Body of pancreas (tissue), 4 donors: ENCODE measurements around the gene TM2D3. TPM values are rescaled to one million over a fixed set of nuclear protein-coding genes. Genes with fewer than 3 reads are reported as not detected.

Source experiments
- ATAC-seq: fragments of 150-250 bp; one replicate; pipeline ENCODE4 v1.9.1; 2016
- DNase-seq, 4 donors: peaks; one replicate each; pipeline ENCODE4 v3.0.0-alpha.2; 2019
- H3K27ac ChIP-seq, 4 donors: fragments of 200-600 bp; sonication (generic); 1 replicate in 3 of 4; 2 replicates in 1 of 4; pipeline versions ENCODE4 v1.5.1 to v1.6.1; 2016 to 2019; ENCODE audit warnings: mild to moderate bottlenecking in 1 of 4, mixed read lengths in 1 of 4, moderate library complexity in 1 of 4
- H3K27me3 ChIP-seq, 2 donors: fragments of 200-600 bp; sonication (generic); one replicate each; pipeline ENCODE4 v1.6.0; 2016; ENCODE audit warnings: mild to moderate bottlenecking in 1 of 2
- H3K36me3 ChIP-seq, 2 donors: fragments of 200-600 bp; sonication (generic); replicated peaks in 1 of 2; 2 replicates each; pipeline ENCODE4 v1.5.1; 2016; ENCODE audit warnings: low read depth in 2 of 2; ENCODE audit not compliant: insufficient read depth in 1 of 2
- H3K4me1 ChIP-seq: fragments of 200-600 bp; sonication (generic); one replicate; pipeline ENCODE4 v1.6.0; 2016
- H3K4me3 ChIP-seq, 2 donors: fragments of 200-600 bp; sonication (generic); 1 replicate in 1 of 2; 2 replicates in 1 of 2; pipeline ENCODE4 v1.5.1; 2016 to 2019
- H3K9me3 ChIP-seq, 3 donors: fragments of 200-600 bp; sonication (generic); 1 replicate in 2 of 3; 2 replicates in 1 of 3; pipeline ENCODE4 v1.5.1; 2016
- CTCF ChIP-seq, 7 experiments: fragments of 450-650 bp in 4 of 7; fragments of 200-600 bp in 3 of 7; sonication (generic) in 3 of 7; IDR thresholded peaks; one replicate each; pipeline ENCODE4 v1.5.1; 2016 to 2019; ENCODE audit warnings: antibody characterized with exemption in 7 of 7
- POLR2A ChIP-seq, 3 donors: fragments of 450-650 bp; IDR thresholded peaks; one replicate each; pipeline ENCODE4 v1.6.1; 2016; ENCODE audit warnings: antibody characterized with exemption in 3 of 3, mild to moderate bottlenecking in 2 of 3
- WGBS, 2 donors: methylation state at CpG; one replicate each; pipeline ENCODE4 v1.1.5; 2017; 5-methylcytosine and 5-hydroxymethylcytosine counted together
- intact Hi-C: fragments of 100-400 bp; cut with DNase I; formaldehyde crosslinking; loops from one replicate; pipeline ENCODE4 v1.15.1; 2023
- total RNA-seq, 2 donors: library from RNA; depleted of rRNA; stranded (reverse); fragments of >200 nt; gene quantifications; one replicate each; pipeline ENCODE4 v1.1.0, GENCODE V29; 2016

TM2D3 gene
- total RNA-seq, 2 donors from 2014 or later = 28.3 to 30.9 TPM

DNA sequence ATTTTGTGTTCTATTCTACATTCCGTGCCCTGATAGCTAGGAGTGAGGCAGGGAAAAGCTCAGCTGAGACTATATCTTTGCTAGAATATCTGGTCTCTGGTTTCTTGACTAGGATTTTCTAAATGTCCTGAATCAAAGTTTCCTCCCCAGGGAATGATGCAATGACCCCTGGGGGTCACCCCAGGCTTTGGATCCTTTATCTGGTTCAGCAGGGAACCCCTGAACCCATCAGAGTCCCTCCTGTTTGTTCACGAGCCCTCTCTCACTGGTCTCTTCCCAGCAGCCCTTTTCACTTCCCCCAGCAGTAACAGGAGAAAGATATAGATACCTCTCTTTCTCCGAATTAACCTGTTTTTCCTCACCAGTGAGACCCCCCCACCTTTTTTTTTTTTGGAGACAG, 14.3 kb downstream of the TM2D3 start:
- intact Hi-C loops = no loop called here

DNA sequence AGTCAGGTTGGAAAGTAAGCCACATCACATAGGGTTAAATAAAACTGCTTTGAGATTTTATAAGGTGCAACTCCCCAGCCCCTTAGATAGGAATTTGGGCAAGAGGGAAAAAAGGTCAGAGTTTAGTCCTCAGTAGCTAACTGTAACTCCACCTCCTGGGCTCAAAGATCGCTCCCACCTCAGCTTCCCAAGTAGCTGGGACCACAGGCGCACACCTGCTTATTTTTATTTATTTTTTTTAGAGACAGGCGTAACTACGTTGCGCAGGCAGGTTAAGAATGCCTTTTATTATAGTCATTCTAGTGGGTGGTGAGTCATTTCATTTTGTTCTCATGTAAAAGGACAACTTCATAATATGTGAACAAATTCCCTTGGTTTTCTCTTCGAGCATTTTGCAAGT, 14.7 kb downstream of the TM2D3 start:
- WGBS, 2 donors = 84 to 85% methylated on average over 6 of the region's 6 CpGs
- Histone ChIP-seq H3K27ac (no peak overlapping the region), H3K27me3 (no peaks in the 10 kb centered on the region), H3K4me1 (no peaks in the 10 kb centered on the region), H3K36me3 (no peaks in the 10 kb centered on the region), H3K4me3 (no peak overlapping the region), H3K9me3 (no peaks in the 10 kb centered on the region)
- DNase-seq (no peak), ATAC-seq (no peak)
- intact Hi-C loops = no loop called here
- TF ChIP-seq CTCF (IDR thresholded peaks at IDR 0.05) = no peak
- TF ChIP-seq POLR2A (IDR thresholded peaks at IDR 0.05) = no peak

More for the DNA sequence above, 14.3 kb downstream of the TM2D3 start:
- H3K27ac ChIP-seq = no peak overlapping the region
- no peak for ATAC-seq
- no peak for DNase-seq
- WGBS, 2 donors = 84 to 88% methylated on average over 3 of the region's 3 CpGs
- no peaks in the 10 kb centered on the region for H3K27me3 ChIP-seq
- H3K36me3 ChIP-seq = no peaks in the 10 kb centered on the region
- no peaks in the 10 kb centered on the region for H3K9me3 ChIP-seq
- H3K4me1 ChIP-seq = no peaks in the 10 kb centered on the region
- TF ChIP-seq CTCF (IDR thresholded peaks at IDR 0.05) (no peak), POLR2A (IDR thresholded peaks at IDR 0.05) (no peak)
- H3K4me3 ChIP-seq = no peak overlapping the region

DNA sequence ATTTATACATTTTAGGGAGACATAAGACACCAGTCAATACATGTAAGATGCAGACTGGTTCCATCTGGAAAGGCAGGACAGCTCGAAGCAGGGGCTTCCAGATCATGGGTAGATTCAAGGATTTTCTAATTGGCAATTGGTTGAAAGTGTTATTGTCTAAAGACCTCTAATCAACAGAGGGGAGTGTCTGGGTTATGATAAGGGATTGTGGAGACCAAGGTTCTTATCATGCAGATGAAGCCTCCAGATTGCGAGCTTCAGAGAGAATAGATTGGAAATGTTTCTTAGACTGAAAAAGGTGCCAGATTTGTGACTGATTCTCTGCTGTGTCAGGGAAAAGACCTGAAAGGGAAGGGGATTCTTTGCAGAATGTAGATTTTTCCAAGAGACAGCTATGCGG, 15.1 kb downstream of the TM2D3 start:
- DNase-seq (no peak), ATAC-seq (no peak)
- intact Hi-C loops = no loop called here
- H3K4me1 ChIP-seq = no peaks in the 10 kb centered on the region
- 71 to 84% methylated on average over 3 of the region's 3 CpGs for WGBS, 2 donors
- no peak for TF ChIP-seq POLR2A (IDR thresholded peaks at IDR 0.05)
- no peak for TF ChIP-seq CTCF (IDR thresholded peaks at IDR 0.05)
- H3K9me3 ChIP-seq = no peaks in the 10 kb centered on the region
- H3K36me3 ChIP-seq = no peaks in the 10 kb centered on the region
- no peak overlapping the region for H3K27ac ChIP-seq
- no peak overlapping the region for H3K4me3 ChIP-seq
- H3K27me3 ChIP-seq = no peaks in the 10 kb centered on the region

GRCh38 chr15:101635944-101636727, 16.0 kb downstream of the TM2D3 start:
- intact Hi-C loops = no loop called here
- WGBS, 2 donors = 64 to 67% methylated on average over 7 of the region's 7 CpGs

More at GRCh38 chr15:101635944-101636727, 16.0 kb downstream of the TM2D3 start:
- DNase-seq = no peak
- H3K4me3 ChIP-seq = no peak overlapping the region
- ATAC-seq = no peak
- no peaks in the 10 kb centered on the region for H3K36me3 ChIP-seq
- no peaks in the 10 kb centered on the region for H3K27me3 ChIP-seq
- H3K27ac ChIP-seq = no peak overlapping the region
- TF ChIP-seq CTCF (IDR thresholded peaks at IDR 0.05) (no peak), POLR2A (IDR thresholded peaks at IDR 0.05) (no peak)
- no peaks in the 10 kb centered on the region for H3K9me3 ChIP-seq
- H3K4me1 ChIP-seq = no peaks in the 10 kb centered on the region
